Measurements from ENCODE around the gene CRYZL1.

Gene CRYZL1

GRCh38 chr21:33566514-33566913, 75.0 kb downstream of the CRYZL1 start:
- no peak for DNase-seq (ENCODE audit: low read depth in 1 of 2, low spot score in 1 of 2)

GRCh38 chr21:33562389-33562788, 79.2 kb downstream of the CRYZL1 start:
- no peak for DNase-seq (ENCODE audit: low read depth in 1 of 2, low spot score in 1 of 2)

GRCh38 chr21:33561373-33561772, 80.2 kb downstream of the CRYZL1 start:
- no peak for DNase-seq (ENCODE audit: low read depth in 1 of 2, low spot score in 1 of 2)

- DNase-seq (ENCODE audit: low read depth in 1 of 2, low spot score in 1 of 2), result no peak
These were observed 80.6 kb downstream of the CRYZL1 start for GRCh38 chr21:33560965-33561364.

GRCh38 chr21:33559813-33560212, 81.7 kb downstream of the CRYZL1 start:
- no peak for DNase-seq (ENCODE audit: low read depth in 1 of 2, low spot score in 1 of 2)

- DNase-seq (ENCODE audit: low read depth in 1 of 2, low spot score in 1 of 2), result no peak
These were observed 82.6 kb downstream of the CRYZL1 start for GRCh38 chr21:33558777-33559421.

- DNase-seq (ENCODE audit: low read depth in 1 of 2, low spot score in 1 of 2), result no peak
These were observed 84.1 kb downstream of the CRYZL1 start for GRCh38 chr21:33557447-33557846.

GRCh38 chr21:33554982-33555344, 86.6 kb downstream of the CRYZL1 start:
- DNase-seq (ENCODE audit: low read depth in 1 of 2, low spot score in 1 of 2), result no peak

- no peak for DNase-seq (ENCODE audit: low read depth in 1 of 2, low spot score in 1 of 2)
These were observed 87.1 kb downstream of the CRYZL1 start for GRCh38 chr21:33554236-33554981.

- DNase-seq (ENCODE audit: low read depth in 1 of 2, low spot score in 1 of 2), result no peak
These were observed 88.4 kb downstream of the CRYZL1 start for GRCh38 chr21:33552999-33553598.

GRCh38 chr21:33552093-33552998, 89.2 kb downstream of the CRYZL1 start:
- no peak for DNase-seq (ENCODE audit: low read depth in 1 of 2, low spot score in 1 of 2)

- DNase-seq (ENCODE audit: low read depth in 1 of 2, low spot score in 1 of 2), result no peak
These were observed 89.9 kb downstream of the CRYZL1 start for GRCh38 chr21:33551664-33552063.

GRCh38 chr21:33550772-33551660, 90.5 kb downstream of the CRYZL1 start:
- DNase-seq (ENCODE audit: low read depth in 1 of 2, low spot score in 1 of 2), result no peak

GRCh38 chr21:33549848-33550771, 91.4 kb downstream of the CRYZL1 start:
- no peak for DNase-seq (ENCODE audit: low read depth in 1 of 2, low spot score in 1 of 2)

- no peak for DNase-seq (ENCODE audit: low read depth in 1 of 2, low spot score in 1 of 2)
These were observed 95.5 kb downstream of the CRYZL1 start for GRCh38 chr21:33546086-33546485.

GRCh38 chr21:33544451-33545195, 96.9 kb downstream of the CRYZL1 start:
- DNase-seq (ENCODE audit: low read depth in 1 of 2, low spot score in 1 of 2), result no peak

GRCh38 chr21:33543505-33544129, 97.9 kb downstream of the CRYZL1 start:
- DNase-seq (ENCODE audit: low read depth in 1 of 2, low spot score in 1 of 2), result peak in 1 of 2 donors; percentile 51

All from stimulated activated CD4-positive, alpha-beta T cell treated with anti-CD3 and anti-CD28 coated beads, Interleukin-15, amount 100 ng/mL, for 1 hour (primary cell).